Kidney epithelial cell (primary cell): ENCODE results near the gene USF2. TPM values are rescaled to one million over a fixed set of nuclear protein-coding genes. Genes with fewer than 3 reads are reported as not detected.

ENCODE experiments used
- DNase-seq: peaks from one replicate; pipeline ENCODE4 v3.0.0-alpha.2; 2010; ENCODE audit warnings: low read depth
- H3K27me3 ChIP-seq: 2 replicates; pipeline ENCODE4 v1.6.0; 2011; ENCODE audit warnings: low read length; ENCODE audit not compliant: control insufficient read depth, insufficient read depth
- H3K36me3 ChIP-seq: 2 replicates; pipeline ENCODE4 v1.5.1; 2011; ENCODE audit warnings: low read length; ENCODE audit not compliant: control insufficient read depth, insufficient read depth
- H3K4me3 ChIP-seq: 2 replicates; pipeline ENCODE4 v1.5.1; 2011; ENCODE audit warnings: low read depth, mild to moderate bottlenecking, control low read depth, low read length
- total RNA-seq: library from RNA; depleted of rRNA; stranded (reverse); fragments of >200 nt; gene quantifications from 2 replicates; pipeline ENCODE4 v1.2.3, GENCODE V29; 2015
- TF ChIP-seq, protein P1 (sequence below): IDR thresholded peaks from 2 replicates; pipeline ENCODE4 v1.5.1; 2011; ENCODE audit warnings: mild to moderate bottlenecking, moderate library complexity, low read length, control low read depth, inconsistent platforms; ENCODE audit not compliant: insufficient read depth, poor library complexity, severe bottlenecking

Gene USF2
- total RNA-seq, 1 donor from 2014 or later, result 95.1 TPM

DNA sequence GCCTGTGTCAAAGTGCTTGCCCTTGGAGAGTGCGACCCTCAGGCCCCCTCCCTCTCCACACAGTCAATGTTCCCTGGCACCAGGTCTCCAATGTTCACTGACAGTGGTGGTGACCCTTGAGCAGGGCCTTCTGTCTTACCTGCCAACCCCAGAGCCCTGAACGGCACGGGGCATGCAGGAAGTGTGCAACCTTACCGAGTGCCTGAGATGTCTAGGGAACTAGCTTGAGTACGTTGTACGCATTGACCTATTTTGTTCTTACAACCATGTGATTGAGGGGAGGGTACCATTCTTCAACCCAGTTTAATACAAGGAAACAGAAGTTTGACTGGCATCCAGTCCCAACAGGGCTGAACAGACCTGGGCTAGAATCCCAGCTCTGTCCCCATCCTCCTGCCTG, 36.4 kb downstream of the USF2 start:
- H3K36me3 ChIP-seq, result no peaks in the 10 kb centered on the region
- no peak overlapping the region for H3K4me3 ChIP-seq
- H3K27me3 ChIP-seq, result peaks cover 2% of the 10 kb centered on the region
- TF ChIP-seq, protein P1, sequence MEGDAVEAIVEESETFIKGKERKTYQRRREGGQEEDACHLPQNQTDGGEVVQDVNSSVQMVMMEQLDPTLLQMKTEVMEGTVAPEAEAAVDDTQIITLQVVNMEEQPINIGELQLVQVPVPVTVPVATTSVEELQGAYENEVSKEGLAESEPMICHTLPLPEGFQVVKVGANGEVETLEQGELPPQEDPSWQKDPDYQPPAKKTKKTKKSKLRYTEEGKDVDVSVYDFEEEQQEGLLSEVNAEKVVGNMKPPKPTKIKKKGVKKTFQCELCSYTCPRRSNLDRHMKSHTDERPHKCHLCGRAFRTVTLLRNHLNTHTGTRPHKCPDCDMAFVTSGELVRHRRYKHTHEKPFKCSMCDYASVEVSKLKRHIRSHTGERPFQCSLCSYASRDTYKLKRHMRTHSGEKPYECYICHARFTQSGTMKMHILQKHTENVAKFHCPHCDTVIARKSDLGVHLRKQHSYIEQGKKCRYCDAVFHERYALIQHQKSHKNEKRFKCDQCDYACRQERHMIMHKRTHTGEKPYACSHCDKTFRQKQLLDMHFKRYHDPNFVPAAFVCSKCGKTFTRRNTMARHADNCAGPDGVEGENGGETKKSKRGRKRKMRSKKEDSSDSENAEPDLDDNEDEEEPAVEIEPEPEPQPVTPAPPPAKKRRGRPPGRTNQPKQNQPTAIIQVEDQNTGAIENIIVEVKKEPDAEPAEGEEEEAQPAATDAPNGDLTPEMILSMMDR, result no peak
- no peak for DNase-seq

DNA sequence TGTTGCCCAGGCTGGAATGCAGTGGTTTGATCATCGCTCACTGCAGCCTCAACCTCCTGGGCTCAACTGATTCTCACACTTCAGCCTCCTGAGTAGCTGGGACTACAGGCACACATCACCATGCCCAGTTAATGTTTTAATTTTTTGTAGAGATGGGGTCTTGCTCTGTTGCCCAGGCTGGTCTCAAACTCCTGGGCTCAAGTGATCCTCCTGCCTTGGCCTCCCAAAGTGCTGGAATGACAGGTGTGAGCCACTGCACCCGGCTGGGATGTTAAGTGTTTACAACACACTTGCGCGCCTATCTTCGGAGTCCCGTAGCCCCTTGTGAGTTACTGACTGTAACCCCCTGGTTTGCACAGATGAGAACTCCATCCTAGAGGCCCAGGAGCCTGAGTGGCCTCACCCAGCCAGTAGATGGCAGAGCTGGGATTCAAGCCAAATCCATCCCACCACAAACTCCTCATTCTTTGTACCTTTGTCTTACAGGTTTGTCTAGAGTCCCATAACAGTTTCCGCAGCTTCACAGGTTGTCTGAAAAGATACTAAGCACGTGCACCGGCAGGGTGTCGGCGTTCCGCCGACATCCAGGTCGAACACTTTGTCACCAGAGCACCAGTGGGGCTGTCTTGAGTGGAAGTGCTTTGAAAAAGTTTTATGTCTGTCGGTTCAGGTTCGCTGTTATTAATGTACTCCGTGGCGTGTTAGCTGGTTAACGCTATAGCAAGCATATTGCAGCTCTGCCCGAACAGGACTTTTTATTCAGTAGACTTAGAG, 37.9 kb downstream of the USF2 start:
- H3K36me3 ChIP-seq, result no peaks in the 10 kb centered on the region
- TF ChIP-seq, protein P1, result peak; percentile 40
- no peak overlapping the region for H3K4me3 ChIP-seq
- no peak for DNase-seq
- peaks cover 2% of the 10 kb centered on the region for H3K27me3 ChIP-seq

DNA sequence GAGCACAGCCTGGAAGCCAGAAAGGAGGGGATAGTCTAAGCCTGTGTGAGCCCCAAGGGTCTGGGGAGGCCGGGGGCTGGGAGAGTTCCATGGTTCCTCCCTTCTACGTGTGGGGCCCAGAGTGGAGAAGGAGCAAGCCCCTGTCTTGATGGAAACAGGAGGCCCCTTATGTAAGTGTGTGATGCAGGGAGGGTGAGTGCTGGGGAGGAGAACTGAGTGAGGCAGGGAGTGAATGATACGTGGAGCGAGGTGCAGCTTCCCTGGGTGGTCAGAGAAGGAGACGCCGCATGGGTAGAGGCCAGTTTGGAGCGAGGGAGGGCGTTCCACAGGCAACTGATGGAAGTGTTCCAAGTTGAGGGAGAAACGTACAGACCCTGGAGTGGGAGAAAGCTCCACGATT, 39.2 kb downstream of the USF2 start:
- TF ChIP-seq, protein P1, result no peak
- Histone ChIP-seq H3K4me3 (no peak overlapping the region), H3K36me3 (no peaks in the 10 kb centered on the region), H3K27me3 (peaks cover 2% of the 10 kb centered on the region)
- no peak for DNase-seq

DNA sequence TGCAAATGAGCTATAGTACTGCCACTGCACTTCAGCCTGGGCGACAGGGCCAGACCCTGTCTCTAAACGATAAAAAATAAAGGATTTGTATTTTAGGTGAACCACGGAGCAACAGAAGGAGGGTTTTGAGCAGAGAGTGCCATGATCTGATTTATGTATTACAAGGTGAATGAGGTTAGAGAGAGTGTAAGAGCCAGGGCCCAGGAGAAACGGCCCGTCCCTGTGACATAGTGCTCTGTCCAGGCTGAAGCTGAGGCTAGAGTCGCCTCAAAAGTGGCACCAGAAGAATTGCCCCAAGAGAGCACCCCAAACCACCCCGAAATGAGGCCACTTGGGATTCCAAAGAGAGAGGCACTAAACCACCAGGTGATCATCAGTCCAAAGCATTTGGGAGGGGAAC, 40.1 kb downstream of the USF2 start:
- H3K27me3 ChIP-seq, result peaks cover 2% of the 10 kb centered on the region
- DNase-seq, result no peak

DNA sequence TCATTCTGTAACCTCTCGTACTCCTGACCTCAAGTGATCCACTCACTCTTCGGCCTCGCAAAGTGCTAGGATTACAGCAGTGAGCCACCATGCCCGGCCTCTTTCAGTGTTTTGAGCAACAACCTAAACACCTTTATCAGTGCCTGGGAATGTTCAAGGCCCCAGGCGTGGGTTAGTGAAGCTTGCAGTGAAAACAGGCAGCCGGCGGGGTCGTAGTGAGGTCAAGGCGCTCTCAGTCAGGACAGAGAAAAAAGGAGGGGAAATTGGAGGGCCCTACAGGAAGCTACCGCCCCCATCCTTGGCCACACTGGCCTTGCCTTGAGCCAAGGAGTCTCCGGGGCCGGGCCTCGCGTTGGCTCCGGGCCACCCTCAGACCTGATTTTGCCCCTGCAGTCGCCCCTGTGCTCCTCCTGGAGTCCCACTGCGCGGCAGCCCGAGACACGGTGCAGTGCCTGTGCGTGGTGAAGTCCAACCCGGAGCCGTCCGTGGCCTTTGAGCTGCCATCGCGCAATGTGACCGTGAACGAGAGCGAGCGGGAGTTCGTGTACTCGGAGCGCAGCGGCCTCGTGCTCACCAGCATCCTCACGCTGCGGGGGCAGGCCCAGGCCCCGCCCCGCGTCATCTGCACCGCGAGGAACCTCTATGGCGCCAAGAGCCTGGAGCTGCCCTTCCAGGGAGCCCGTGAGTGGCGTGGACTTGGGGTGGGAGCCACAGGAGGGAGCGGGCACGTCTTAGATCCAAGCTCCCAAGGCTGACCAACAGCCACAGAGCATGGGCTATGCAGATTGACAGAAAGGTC, 40.9 kb downstream of the USF2 start:
- TF ChIP-seq, protein P1, result no peak
- peak; percentile 48 for DNase-seq
- H3K4me3 ChIP-seq, result no peak overlapping the region
- no peaks in the 10 kb centered on the region for H3K36me3 ChIP-seq
- H3K27me3 ChIP-seq, result peaks cover 2% of the 10 kb centered on the region

More for the DNA sequence above, 40.1 kb downstream of the USF2 start:
- no peaks in the 10 kb centered on the region for H3K36me3 ChIP-seq
- TF ChIP-seq, protein P1, result no peak
- no peak overlapping the region for H3K4me3 ChIP-seq

DNA sequence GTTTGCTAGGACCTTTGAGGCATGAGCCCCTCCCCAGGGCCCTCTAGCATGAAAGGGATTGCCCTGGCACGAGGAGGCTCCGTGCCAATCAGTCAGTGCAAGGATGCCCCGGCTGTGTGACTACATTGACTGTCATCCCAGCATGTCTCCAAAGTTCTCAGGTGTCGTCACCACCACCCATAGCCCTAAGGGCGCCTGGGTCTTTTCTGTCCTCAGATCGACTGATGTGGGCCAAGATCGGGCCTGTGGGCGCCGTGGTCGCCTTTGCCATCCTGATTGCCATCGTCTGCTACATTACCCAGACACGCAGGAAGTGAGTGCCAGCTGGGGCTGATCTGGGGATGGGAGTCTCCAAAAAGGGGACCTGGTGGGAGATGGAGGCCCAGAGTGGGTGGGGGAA, 41.6 kb downstream of the USF2 start:
- TF ChIP-seq, protein P1, result no peak
- Histone ChIP-seq H3K4me3 (no peak overlapping the region), H3K36me3 (no peaks in the 10 kb centered on the region), H3K27me3 (peaks cover 2% of the 10 kb centered on the region)
- DNase-seq, result no peak
